Neural progenitor cell (in vitro differentiated cells): ENCODE measurements around the gene EHBP1. TPM values are rescaled to one million over a fixed set of nuclear protein-coding genes. Genes with fewer than 3 reads are reported as not detected.

Experiments
- DNase-seq: peaks from one replicate; pipeline ENCODE4 v3.0.0-alpha.2; 2016; ENCODE audit warnings: low spot score
- H2AFZ ChIP-seq: fragments of 200-600 bp; sonication (generic); replicated peaks from 2 replicates; pipeline ENCODE4 v1.6.1; 2016; ENCODE audit warnings: antibody characterized with exemption
- H3F3A ChIP-seq: fragments of 200-600 bp; sonication (generic); 2 replicates; pipeline ENCODE4 v1.6.1; 2016; ENCODE audit warnings: antibody characterized with exemption, low read depth
- H3K27ac ChIP-seq: fragments of 200-600 bp; sonication (generic); 2 replicates; pipeline ENCODE4 v1.5.1; 2016; ENCODE audit warnings: mild to moderate bottlenecking
- H3K27me3 ChIP-seq: fragments of 200-600 bp; sonication (generic); 2 replicates; pipeline ENCODE4 v1.6.1; 2016; ENCODE audit warnings: mild to moderate bottlenecking, moderate library complexity
- H3K36me3 ChIP-seq: fragments of 200-600 bp; sonication (generic); 2 replicates; pipeline ENCODE4 v1.5.1; 2016
- H3K4me1 ChIP-seq: fragments of 200-600 bp; sonication (generic); 2 replicates; pipeline ENCODE4 v1.6.1; 2016; ENCODE audit warnings: mixed run types
- H3K4me2 ChIP-seq: fragments of 200-600 bp; sonication (generic); 2 replicates; pipeline ENCODE4 v1.6.1; 2016
- H3K4me3 ChIP-seq: fragments of 200-600 bp; sonication (generic); 2 replicates; pipeline ENCODE4 v1.5.1; 2016
- H3K79me2 ChIP-seq: fragments of 200-600 bp; sonication (generic); 2 replicates; pipeline ENCODE4 v1.6.1; 2016; ENCODE audit warnings: low read depth
- H3K9ac ChIP-seq: fragments of 200-600 bp; sonication (generic); 2 replicates; pipeline ENCODE4 v1.6.1; 2016
- H3K9me3 ChIP-seq: fragments of 200-600 bp; sonication (generic); 2 replicates; pipeline ENCODE4 v1.5.1; 2016; ENCODE audit warnings: low read depth
- H4K20me1 ChIP-seq: fragments of 200-600 bp; sonication (generic); 2 replicates; pipeline ENCODE4 v1.6.1; 2016; ENCODE audit warnings: low read depth
- H3K27ac Mint-ChIP-seq: 3 replicates; pipeline ENCODE4 v1.8.0; 2021; ENCODE audit warnings: mixed read lengths
- H3K27me3 Mint-ChIP-seq: 2 replicates; pipeline ENCODE4 v1.8.0; 2022; ENCODE audit warnings: low read depth, mild to moderate bottlenecking, inconsistent platforms, moderate library complexity, mixed read lengths; ENCODE audit not compliant: insufficient read depth
- H3K36me3 Mint-ChIP-seq: 3 replicates; pipeline ENCODE4 v1.8.0; 2021; ENCODE audit warnings: mixed read lengths
- H3K4me1 Mint-ChIP-seq: 3 replicates; pipeline ENCODE4 v1.8.0; 2021; ENCODE audit warnings: mixed read lengths
- H3K4me3 Mint-ChIP-seq: 3 replicates; pipeline ENCODE4 v1.8.0; 2021; ENCODE audit warnings: mild to moderate bottlenecking, moderate library complexity, mixed read lengths
- H3K9me3 Mint-ChIP-seq: 3 replicates; pipeline ENCODE4 v1.8.0; 2020; ENCODE audit warnings: mixed read lengths
- EZH2 ChIP-seq: fragments of 200-600 bp; sonication (generic); IDR thresholded peaks from 2 replicates; pipeline ENCODE4 v1.6.1; 2017; ENCODE audit warnings: antibody characterized with exemption, mild to moderate bottlenecking, moderate library complexity
- EZH2phosphoT487 ChIP-seq: fragments of 200-600 bp; sonication (generic); IDR thresholded peaks from 2 replicates; pipeline ENCODE4 v1.6.1; 2017; ENCODE audit warnings: antibody characterized with exemption
- total RNA-seq: library from RNA; depleted of rRNA; stranded (reverse); fragments of >200 nt; gene quantifications from 2 replicates; pipeline ENCODE4 v1.2.3, GENCODE V29; 2015; ENCODE audit warnings: low replicate concordance
- TF ChIP-seq, protein P1 (sequence below): fragments of 200-600 bp; sonication (generic); IDR thresholded peaks from 2 replicates; pipeline ENCODE4 v1.5.1; 2017; ENCODE audit warnings: antibody characterized with exemption, mild to moderate bottlenecking

EHBP1 gene
- total RNA-seq, 1 donor from 2014 or later = 65.8 TPM

DNA sequence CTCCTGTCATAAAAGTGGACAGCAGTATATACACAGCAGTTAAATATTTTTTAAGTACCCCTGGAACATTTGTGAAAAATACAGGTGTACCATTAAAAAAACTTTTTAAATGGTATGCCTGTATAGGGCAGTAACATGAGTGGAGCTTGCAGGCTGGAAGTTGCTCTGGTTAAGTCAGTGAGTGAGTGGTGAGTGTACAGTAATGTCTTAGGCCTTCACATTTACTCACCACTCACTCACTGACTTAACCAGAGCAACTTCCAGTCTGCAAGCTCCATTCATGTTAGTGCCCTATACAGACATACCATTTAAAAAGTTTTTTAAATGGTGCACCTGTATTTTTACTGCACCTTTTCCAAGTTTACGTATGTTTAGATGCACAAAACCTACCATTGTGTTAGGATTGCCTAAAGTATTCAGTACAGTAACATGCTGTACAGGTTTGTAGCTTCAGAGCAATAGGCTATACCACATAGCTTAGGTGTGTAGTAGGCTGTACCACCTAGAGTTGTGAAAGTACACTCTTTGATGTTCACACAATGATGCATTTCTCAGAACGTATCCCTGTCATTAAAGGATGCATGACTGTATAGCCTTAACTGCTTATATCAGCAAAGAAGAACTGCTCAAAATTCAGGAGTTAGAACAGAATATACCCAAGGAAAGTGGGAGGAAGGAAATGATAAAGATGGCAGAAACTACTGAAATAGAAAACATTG lies 112.6 kb downstream of the EHBP1 start:
- H4K20me1 ChIP-seq = peaks cover 3% of the 10 kb centered on the region
- TF ChIP-seq, protein P1, sequence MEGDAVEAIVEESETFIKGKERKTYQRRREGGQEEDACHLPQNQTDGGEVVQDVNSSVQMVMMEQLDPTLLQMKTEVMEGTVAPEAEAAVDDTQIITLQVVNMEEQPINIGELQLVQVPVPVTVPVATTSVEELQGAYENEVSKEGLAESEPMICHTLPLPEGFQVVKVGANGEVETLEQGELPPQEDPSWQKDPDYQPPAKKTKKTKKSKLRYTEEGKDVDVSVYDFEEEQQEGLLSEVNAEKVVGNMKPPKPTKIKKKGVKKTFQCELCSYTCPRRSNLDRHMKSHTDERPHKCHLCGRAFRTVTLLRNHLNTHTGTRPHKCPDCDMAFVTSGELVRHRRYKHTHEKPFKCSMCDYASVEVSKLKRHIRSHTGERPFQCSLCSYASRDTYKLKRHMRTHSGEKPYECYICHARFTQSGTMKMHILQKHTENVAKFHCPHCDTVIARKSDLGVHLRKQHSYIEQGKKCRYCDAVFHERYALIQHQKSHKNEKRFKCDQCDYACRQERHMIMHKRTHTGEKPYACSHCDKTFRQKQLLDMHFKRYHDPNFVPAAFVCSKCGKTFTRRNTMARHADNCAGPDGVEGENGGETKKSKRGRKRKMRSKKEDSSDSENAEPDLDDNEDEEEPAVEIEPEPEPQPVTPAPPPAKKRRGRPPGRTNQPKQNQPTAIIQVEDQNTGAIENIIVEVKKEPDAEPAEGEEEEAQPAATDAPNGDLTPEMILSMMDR = no peak
- TF ChIP-seq EZH2phosphoT487 (no peak), EZH2 (no peak)
- Mint-ChIP-seq H3K4me1 (no peaks in the 10 kb centered on the region), H3K27ac (no peak overlapping the region), H3K27me3 (no peaks in the 10 kb centered on the region), H3K9me3 (no peaks in the 10 kb centered on the region), H3K4me3 (no peak overlapping the region), H3K36me3 (no peaks in the 10 kb centered on the region)
- no peak overlapping the region for H3K4me2 ChIP-seq
- peaks cover 8% of the 10 kb centered on the region for H3K79me2 ChIP-seq
- H3K4me3 ChIP-seq = no peak overlapping the region
- H3K9me3 ChIP-seq = no peaks in the 10 kb centered on the region
- no peak for DNase-seq
- H3K27me3 ChIP-seq = no peaks in the 10 kb centered on the region
- peaks cover 22% of the 10 kb centered on the region for H3K4me1 ChIP-seq
- no peak overlapping the region for H3K9ac ChIP-seq
- no peaks in the 10 kb centered on the region for H3K36me3 ChIP-seq
- H3K27ac ChIP-seq = no peak overlapping the region
- H3F3A ChIP-seq = no peaks in the 10 kb centered on the region
- no peak overlapping the region for H2AFZ ChIP-seq

DNA sequence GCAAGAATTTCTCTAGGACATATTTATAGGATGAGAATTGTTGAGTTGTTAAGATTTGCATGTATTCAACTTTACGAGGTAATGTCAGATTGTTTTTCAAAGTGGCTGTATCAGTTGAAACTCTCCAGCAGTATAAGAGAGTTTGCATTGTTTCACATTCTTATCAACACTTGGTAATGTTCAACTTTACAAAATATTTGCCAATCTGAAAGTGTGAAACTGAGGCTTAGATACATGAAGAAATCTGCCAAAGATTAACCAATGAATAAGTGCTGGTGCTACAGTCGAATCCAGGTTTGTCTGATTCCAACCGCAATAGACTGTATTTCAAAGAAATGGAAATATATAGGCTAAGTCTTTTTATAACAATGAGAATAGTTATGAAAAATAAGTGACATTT lies 117.0 kb downstream of the EHBP1 start:
- Histone ChIP-seq H3K27me3 (no peaks in the 10 kb centered on the region), H3K9ac (no peak overlapping the region), H3K36me3 (no peaks in the 10 kb centered on the region), H3K4me1 (peaks cover 15% of the 10 kb centered on the region), H4K20me1 (no peaks in the 10 kb centered on the region), H2AFZ (no peak overlapping the region), H3K4me3 (no peak overlapping the region), H3K79me2 (peaks cover 12% of the 10 kb centered on the region), H3K9me3 (no peaks in the 10 kb centered on the region), H3F3A (no peaks in the 10 kb centered on the region), H3K4me2 (no peak overlapping the region), H3K27ac (no peak overlapping the region)
- H3K36me3 Mint-ChIP-seq = peaks cover 11% of the 10 kb centered on the region
- TF ChIP-seq, protein P1 = no peak
- TF ChIP-seq EZH2 = no peak
- no peak for TF ChIP-seq EZH2phosphoT487
- H3K27ac Mint-ChIP-seq = no peak overlapping the region
- H3K9me3 Mint-ChIP-seq = no peaks in the 10 kb centered on the region
- no peak for DNase-seq
- no peaks in the 10 kb centered on the region for H3K27me3 Mint-ChIP-seq
- H3K4me1 Mint-ChIP-seq = no peaks in the 10 kb centered on the region
- H3K4me3 Mint-ChIP-seq = no peak overlapping the region

DNA sequence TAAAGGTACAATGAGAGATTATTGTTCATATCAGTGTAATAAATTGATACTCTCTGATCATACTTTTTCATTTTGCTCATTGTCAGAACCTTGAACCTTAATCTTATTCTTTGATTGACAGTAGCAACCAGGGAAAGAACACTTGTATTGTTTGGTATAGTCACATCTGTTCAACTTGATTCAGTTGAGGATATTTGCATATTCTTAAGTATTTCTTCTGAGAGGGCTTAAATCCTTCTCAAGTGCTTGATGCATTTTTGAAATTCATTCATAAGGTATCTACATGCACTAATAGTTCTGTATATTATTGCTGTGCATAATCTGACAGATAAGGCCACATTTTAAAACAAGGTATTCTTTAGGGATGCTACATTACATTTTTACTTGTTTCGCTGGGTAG lies 118.9 kb downstream of the EHBP1 start:
- no peak overlapping the region for H3K9ac ChIP-seq
- Mint-ChIP-seq H3K27me3 (no peaks in the 10 kb centered on the region), H3K27ac (no peak overlapping the region), H3K36me3 (peaks cover 15% of the 10 kb centered on the region), H3K4me1 (no peaks in the 10 kb centered on the region), H3K4me3 (no peak overlapping the region), H3K9me3 (no peaks in the 10 kb centered on the region)
- H3K36me3 ChIP-seq = no peaks in the 10 kb centered on the region
- peaks cover 12% of the 10 kb centered on the region for H3K79me2 ChIP-seq
- DNase-seq = no peak
- H4K20me1 ChIP-seq = no peaks in the 10 kb centered on the region
- no peaks in the 10 kb centered on the region for H3K27me3 ChIP-seq
- no peak overlapping the region for H2AFZ ChIP-seq
- no peak for TF ChIP-seq EZH2
- no peak for TF ChIP-seq EZH2phosphoT487
- TF ChIP-seq, protein P1 = no peak
- H3K4me3 ChIP-seq = no peak overlapping the region
- H3F3A ChIP-seq = no peaks in the 10 kb centered on the region
- H3K9me3 ChIP-seq = no peaks in the 10 kb centered on the region
- peaks cover 15% of the 10 kb centered on the region for H3K4me1 ChIP-seq
- no peak overlapping the region for H3K27ac ChIP-seq
- H3K4me2 ChIP-seq = no peak overlapping the region
